Gastrocnemius medialis (tissue), 4 donors: ENCODE results near the gene TOB2.
"Not testable (repeated sequence)": the region's sequence is repeated elsewhere in the genome, so short reads cannot be mapped to it uniquely, and the experiment has no call there.

Experiments used
- CTCF ChIP-seq, 5 experiments: fragments of 450-650 bp in 3 of 5; fragments of 200-600 bp in 2 of 5; sonication (generic) in 2 of 5; IDR thresholded peaks in 4 of 5; conservative IDR thresholded peaks in 1 of 5; 1 replicate in 4 of 5; 2 replicates in 1 of 5; pipeline ENCODE4 v1.5.1; 2016 to 2019; ENCODE audit warnings: antibody characterized with exemption in 5 of 5, mild to moderate bottlenecking in 3 of 5, moderate library complexity in 3 of 5
- POLR2A ChIP-seq, 2 donors: fragments of 450-650 bp; IDR thresholded peaks; one replicate each; pipeline ENCODE4 v1.6.1; 2017; ENCODE audit warnings: antibody characterized with exemption in 2 of 2, mild to moderate bottlenecking in 2 of 2, moderate library complexity in 2 of 2

GRCh38 chr22:41433480-41433879 lies 13.1 kb downstream of the TOB2 start:
- not testable (repeated sequence) for TF ChIP-seq CTCF (IDR thresholded peaks at IDR 0.05 in 4 of 5, conservative IDR thresholded peaks at IDR 0.05 in 1 of 5); POLR2A (IDR thresholded peaks at IDR 0.05)
